Endodermal cell (in vitro differentiated cells): ENCODE data around the gene CDAN1. TPM values are rescaled to one million over a fixed set of nuclear protein-coding genes. Genes with fewer than 3 reads are reported as not detected.

Source experiments
- DNase-seq: peaks from one replicate; pipeline ENCODE4 v3.0.0-alpha.2; 2017
- H3K27ac ChIP-seq: 2 replicates; pipeline ENCODE4 v1.5.1; 2013; ENCODE audit warnings: mild to moderate bottlenecking, low read depth, low read length, moderate library complexity
- H3K27me3 ChIP-seq: 2 replicates; pipeline ENCODE4 v1.6.1; 2013; ENCODE audit warnings: mild to moderate bottlenecking, low read length, moderate library complexity; ENCODE audit not compliant: insufficient read depth, control insufficient read depth, poor library complexity, severe bottlenecking
- H3K36me3 ChIP-seq: 2 replicates; pipeline ENCODE4 v1.7.0; 2013; ENCODE audit warnings: mild to moderate bottlenecking, low read length, moderate library complexity; ENCODE audit not compliant: control insufficient read depth, insufficient read depth
- H3K4me1 ChIP-seq: one replicate; pipeline ENCODE4 v1.7.0; 2013; ENCODE audit warnings: low read length; ENCODE audit not compliant: control insufficient read depth, insufficient read depth
- H3K4me3 ChIP-seq: 2 replicates; pipeline ENCODE4 v1.5.1; 2013; ENCODE audit warnings: mild to moderate bottlenecking, low read length, moderate library complexity
- H3K9ac ChIP-seq: 2 replicates; pipeline ENCODE4 v1.6.1; 2013; ENCODE audit warnings: mild to moderate bottlenecking, low read length, moderate library complexity; ENCODE audit not compliant: poor library complexity, severe bottlenecking; ENCODE audit errors: extremely low read depth
- H3K9me3 ChIP-seq: 2 replicates; pipeline ENCODE4 v1.6.1; 2013; ENCODE audit warnings: mild to moderate bottlenecking, low read length, moderate library complexity; ENCODE audit not compliant: control insufficient read depth
- H3K27ac Mint-ChIP-seq: 2 replicates; pipeline ENCODE4 v1.8.0; 2020; ENCODE audit warnings: mixed read lengths
- H3K27me3 Mint-ChIP-seq: 2 replicates; pipeline ENCODE4 v1.8.0; 2021; ENCODE audit warnings: mild to moderate bottlenecking, mixed read lengths; ENCODE audit not compliant: insufficient read depth
- H3K36me3 Mint-ChIP-seq: 2 replicates; pipeline ENCODE4 v1.8.0; 2020; ENCODE audit warnings: low read depth, mixed read lengths
- H3K4me1 Mint-ChIP-seq: 2 replicates; pipeline ENCODE4 v1.8.0; 2020; ENCODE audit warnings: mixed read lengths
- H3K4me3 Mint-ChIP-seq: 2 replicates; pipeline ENCODE4 v1.8.0; 2020; ENCODE audit warnings: mild to moderate bottlenecking, moderate library complexity, mixed read lengths
- H3K9me3 Mint-ChIP-seq: 2 replicates; pipeline ENCODE4 v1.8.0; 2020; ENCODE audit warnings: mild to moderate bottlenecking, mixed read lengths
- CTCF ChIP-seq: fragments of 200-600 bp; sonication (generic); conservative IDR thresholded peaks from 2 replicates; pipeline ENCODE4 v1.5.0; 2021; ENCODE audit warnings: antibody characterized with exemption, mild to moderate bottlenecking
- WGBS, 2 experiments: methylation state at CpG; one replicate each; pipeline versions ENCODE4 v1.1.5 to v1.1.7; 2013; ENCODE audit warnings: missing lambda C conversion rate in 2 of 2, mixed read lengths in 1 of 2; ENCODE audit not compliant: insufficient coverage in 1 of 2, insufficient read length in 1 of 2; 5-methylcytosine and 5-hydroxymethylcytosine counted together
- total RNA-seq, 2 donors: library from RNA; stranded (reverse); fragmentation: NEBNext Ultra II Directional in 1 of 2; extraction: Animal tissue kit (Norgen Biotek cat#: 25700) in 1 of 2; gene quantifications; 2 replicates in 1 of 2; 3 replicates in 1 of 2; pipeline ENCODE4 v1.2.1, GENCODE V29; 2021

Gene CDAN1
- total RNA-seq, 2 donors from 2014 or later, result 26.5 to 38.2 TPM

GRCh38 chr15:42712584-42712983, 24.3 kb downstream of the CDAN1 start:
- no peaks in the 10 kb centered on the region for H3K9me3 Mint-ChIP-seq
- TF ChIP-seq CTCF, result no peak
- H3K36me3 Mint-ChIP-seq, result no peaks in the 10 kb centered on the region
- no peak overlapping the region for H3K4me3 Mint-ChIP-seq
- no peaks in the 10 kb centered on the region for H3K27me3 Mint-ChIP-seq
- H3K4me1 Mint-ChIP-seq, result peaks cover 2% of the 10 kb centered on the region
- H3K4me1 ChIP-seq, result no peaks in the 10 kb centered on the region
- H3K36me3 ChIP-seq, result no peaks in the 10 kb centered on the region
- H3K27me3 ChIP-seq, result no peaks in the 10 kb centered on the region
- H3K27ac ChIP-seq, result no peak overlapping the region
- no peak for DNase-seq
- 89 to 93% methylated on average over 3 to 4 of the region's 4 CpGs for WGBS, 2 experiments
- no peak overlapping the region for H3K27ac Mint-ChIP-seq
- H3K9me3 ChIP-seq, result no peaks in the 10 kb centered on the region
- H3K4me3 ChIP-seq, result no peak overlapping the region
- H3K9ac ChIP-seq, result no peak overlapping the region

DNA sequence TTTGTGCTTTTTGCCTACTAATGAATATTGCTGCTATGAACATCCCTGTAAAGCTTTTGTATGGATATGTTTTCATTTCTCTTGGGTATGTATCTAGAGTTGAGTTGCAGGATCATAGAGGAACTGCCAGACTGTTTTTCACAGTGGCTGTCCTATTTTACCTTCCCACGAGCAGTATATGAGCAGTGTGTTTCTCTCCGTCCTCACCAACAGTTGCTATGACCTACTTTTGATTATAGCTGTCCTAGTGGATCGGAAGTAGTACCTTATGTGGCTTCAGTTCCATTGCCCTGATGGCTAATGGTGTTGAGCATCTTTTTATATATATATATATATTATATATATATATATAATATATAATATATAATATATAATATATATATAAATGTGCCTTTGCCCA, 25.2 kb downstream of the CDAN1 start:
- Mint-ChIP-seq H3K9me3 (no peaks in the 10 kb centered on the region), H3K27me3 (no peaks in the 10 kb centered on the region), H3K4me1 (peaks cover 2% of the 10 kb centered on the region), H3K36me3 (no peaks in the 10 kb centered on the region), H3K4me3 (no peak overlapping the region), H3K27ac (no peak overlapping the region)
- no peaks in the 10 kb centered on the region for H3K36me3 ChIP-seq
- no peaks in the 10 kb centered on the region for H3K27me3 ChIP-seq
- DNase-seq, result no peak
- TF ChIP-seq CTCF, result no peak
- no peak overlapping the region for H3K9ac ChIP-seq
- 91% methylated on average over 2 of the region's 3 CpGs; no CpG with 5 or more reads in 1 of the 2 experiments for WGBS, 2 experiments
- no peak overlapping the region for H3K4me3 ChIP-seq
- no peaks in the 10 kb centered on the region for H3K4me1 ChIP-seq
- H3K9me3 ChIP-seq, result no peaks in the 10 kb centered on the region
- H3K27ac ChIP-seq, result no peak overlapping the region

- Histone ChIP-seq H3K9me3 (no peaks in the 10 kb centered on the region), H3K4me1 (no peaks in the 10 kb centered on the region), H3K27me3 (no peaks in the 10 kb centered on the region), H3K27ac (no peak overlapping the region), H3K36me3 (no peaks in the 10 kb centered on the region), H3K9ac (no peak overlapping the region), H3K4me3 (no peak overlapping the region)
- Mint-ChIP-seq H3K9me3 (no peaks in the 10 kb centered on the region), H3K36me3 (no peaks in the 10 kb centered on the region), H3K27me3 (no peaks in the 10 kb centered on the region), H3K4me1 (peaks cover 2% of the 10 kb centered on the region), H3K27ac (no peak overlapping the region), H3K4me3 (no peak overlapping the region)
- DNase-seq, result no peak
- TF ChIP-seq CTCF, result no peak
- WGBS, 2 experiments, result 92 to 100% methylated on average over 1 to 2 of the region's 2 CpGs
These were observed 26.3 kb downstream of the CDAN1 start for GRCh38 chr15:42710662-42711061.
